Fibroblast of mammary gland (primary cell): ENCODE measurements around the gene NUMA1.

ENCODE experiments used
- DNase-seq: peaks from one replicate; pipeline ENCODE4 v3.0.0-alpha.2; 2010; ENCODE audit warnings: low read depth
- H3K4me3 ChIP-seq: 2 replicates; pipeline ENCODE4 v1.5.1; 2011; ENCODE audit warnings: low read depth, mild to moderate bottlenecking, low read length, moderate library complexity; ENCODE audit not compliant: control insufficient read depth
- TF ChIP-seq, protein P1 (sequence below): conservative IDR thresholded peaks from 2 replicates; pipeline ENCODE4 v1.5.1; 2011; ENCODE audit warnings: low read depth, low read length, inconsistent platforms; ENCODE audit not compliant: control insufficient read depth, insufficient read depth

Gene NUMA1

DNA sequence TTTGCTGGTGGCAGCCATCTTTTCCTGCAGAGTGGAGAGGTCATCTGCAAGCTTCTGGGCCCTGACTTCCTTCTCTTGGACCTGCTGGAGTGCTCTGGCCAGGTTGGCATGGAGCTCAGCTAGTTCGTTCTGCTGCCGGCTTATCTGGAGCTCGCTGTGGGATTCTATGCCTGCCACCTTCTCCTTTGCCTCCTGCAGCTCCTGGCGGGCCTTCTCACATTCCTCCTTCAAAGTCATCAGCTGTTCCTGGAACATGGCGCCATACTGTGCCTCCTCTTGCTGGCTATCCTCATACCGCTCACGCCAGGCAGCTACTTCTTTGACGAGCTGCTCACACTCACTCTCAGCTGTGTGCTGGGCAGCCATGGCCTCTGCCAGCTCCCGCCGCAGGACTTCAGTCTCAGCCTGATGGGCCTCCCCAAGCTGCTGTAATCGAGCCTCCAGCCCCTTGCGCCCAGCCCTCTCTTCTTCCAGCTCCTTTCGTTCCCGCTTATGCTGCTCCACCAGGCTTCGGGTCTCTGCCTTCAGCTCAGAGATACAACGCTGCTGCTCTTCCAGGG is 65.5 kb downstream of the NUMA1 start:
- TF ChIP-seq, protein P1, sequence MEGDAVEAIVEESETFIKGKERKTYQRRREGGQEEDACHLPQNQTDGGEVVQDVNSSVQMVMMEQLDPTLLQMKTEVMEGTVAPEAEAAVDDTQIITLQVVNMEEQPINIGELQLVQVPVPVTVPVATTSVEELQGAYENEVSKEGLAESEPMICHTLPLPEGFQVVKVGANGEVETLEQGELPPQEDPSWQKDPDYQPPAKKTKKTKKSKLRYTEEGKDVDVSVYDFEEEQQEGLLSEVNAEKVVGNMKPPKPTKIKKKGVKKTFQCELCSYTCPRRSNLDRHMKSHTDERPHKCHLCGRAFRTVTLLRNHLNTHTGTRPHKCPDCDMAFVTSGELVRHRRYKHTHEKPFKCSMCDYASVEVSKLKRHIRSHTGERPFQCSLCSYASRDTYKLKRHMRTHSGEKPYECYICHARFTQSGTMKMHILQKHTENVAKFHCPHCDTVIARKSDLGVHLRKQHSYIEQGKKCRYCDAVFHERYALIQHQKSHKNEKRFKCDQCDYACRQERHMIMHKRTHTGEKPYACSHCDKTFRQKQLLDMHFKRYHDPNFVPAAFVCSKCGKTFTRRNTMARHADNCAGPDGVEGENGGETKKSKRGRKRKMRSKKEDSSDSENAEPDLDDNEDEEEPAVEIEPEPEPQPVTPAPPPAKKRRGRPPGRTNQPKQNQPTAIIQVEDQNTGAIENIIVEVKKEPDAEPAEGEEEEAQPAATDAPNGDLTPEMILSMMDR, result no peak
- DNase-seq, result no peak
- no peak overlapping the region for H3K4me3 ChIP-seq

- peak; percentile 57 for DNase-seq
- H3K4me3 ChIP-seq, result no peak overlapping the region
- TF ChIP-seq, protein P1, result no peak
Observed at GRCh38 chr11:72013765-72014711, 66.3 kb downstream of the NUMA1 start.

- TF ChIP-seq, protein P1, result no peak
- no peak overlapping the region for H3K4me3 ChIP-seq
- DNase-seq, result peak; percentile 89
Observed at GRCh38 chr11:72012897-72013721, 67.2 kb downstream of the NUMA1 start.

DNA sequence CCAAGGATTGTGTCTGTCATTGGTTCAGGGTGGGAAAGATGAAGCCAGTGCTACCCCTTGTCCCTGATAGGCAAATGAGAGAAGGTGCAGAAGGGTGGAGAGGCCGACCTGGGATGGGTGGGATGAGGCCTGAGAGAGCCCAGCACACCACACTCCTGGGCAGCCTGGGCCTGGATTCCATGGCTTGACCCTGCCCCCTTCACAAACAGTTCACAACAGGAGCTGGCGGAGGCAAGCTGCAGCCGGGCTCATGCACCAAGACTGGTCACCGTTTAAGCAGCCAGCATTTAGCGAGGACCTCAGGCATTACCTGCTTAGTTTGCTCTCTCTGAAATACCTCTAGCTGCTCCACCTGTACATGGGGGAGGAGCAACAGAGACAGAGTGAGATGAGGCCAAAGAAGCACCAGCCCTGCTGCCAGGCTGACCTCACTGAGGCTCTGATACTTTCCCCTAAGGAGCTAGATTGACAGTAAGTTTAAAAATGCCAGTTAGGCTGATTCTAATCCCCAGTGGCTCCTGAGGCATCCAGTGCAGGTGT is 68.2 kb downstream of the NUMA1 start:
- TF ChIP-seq, protein P1, result no peak
- DNase-seq, result no peak
- no peak overlapping the region for H3K4me3 ChIP-seq

GRCh38 chr11:72010529-72011233 is 69.7 kb downstream of the NUMA1 start:
- TF ChIP-seq, protein P1, result no peak
- no peak for DNase-seq
- no peak overlapping the region for H3K4me3 ChIP-seq

DNA sequence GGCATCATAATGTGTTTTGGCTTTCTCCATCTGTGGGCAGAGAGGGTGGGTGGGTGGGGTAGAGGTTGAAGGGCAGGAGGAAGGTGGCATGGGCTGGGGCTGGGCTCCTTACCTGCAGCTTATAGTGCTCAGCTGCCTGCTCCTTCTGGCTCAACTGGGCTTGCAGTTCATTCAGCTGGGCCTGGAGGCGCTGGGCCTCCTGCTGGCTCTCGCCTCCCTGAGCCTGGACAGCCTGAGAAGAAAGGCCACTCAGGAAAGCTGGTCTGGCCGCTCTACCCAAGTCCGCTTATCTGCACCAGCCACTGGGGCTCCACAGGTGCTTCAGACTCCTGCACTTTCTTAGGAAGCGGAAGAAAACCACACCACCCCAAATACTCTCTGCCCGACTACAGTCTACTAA is 71.2 kb downstream of the NUMA1 start:
- no peak overlapping the region for H3K4me3 ChIP-seq
- no peak for DNase-seq
- TF ChIP-seq, protein P1, result no peak
